Tibial artery (tissue), 4 donors: Measurements from ENCODE around the gene SORCS2.

ENCODE experiments used
- DNase-seq, 2 donors: peaks; one replicate each; pipeline ENCODE4 v3.0.0-alpha.2; 2019
- H3K27ac ChIP-seq, 2 donors: fragments of 200-600 bp; sonication (generic) in 1 of 2; 1 replicate in 1 of 2; 2 replicates in 1 of 2; pipeline ENCODE4 v1.5.1; 2018 to 2019; ENCODE audit warnings: mild to moderate bottlenecking in 1 of 2
- H3K27me3 ChIP-seq, 2 donors: fragments of 200-600 bp; sonication (generic) in 1 of 2; one replicate each; pipeline versions ENCODE4 v1.5.1 to v1.6.0; 2016 to 2019
- H3K36me3 ChIP-seq, 3 donors: fragments of 200-600 bp; sonication (generic) in 2 of 3; one replicate each; pipeline ENCODE4 v1.5.1; 2016 to 2019; ENCODE audit warnings: mild to moderate bottlenecking in 2 of 3
- H3K4me1 ChIP-seq, 4 donors: fragments of 200-600 bp; sonication (generic) in 2 of 4; 1 replicate in 3 of 4; 2 replicates in 1 of 4; pipeline ENCODE4 v1.5.1; 2016 to 2019
- H3K4me3 ChIP-seq, 2 donors: fragments of 200-600 bp; sonication (generic) in 1 of 2; 1 replicate in 1 of 2; 2 replicates in 1 of 2; pipeline ENCODE4 v1.5.1; 2018 to 2019; ENCODE audit warnings: mild to moderate bottlenecking in 2 of 2
- H3K9me3 ChIP-seq, 3 donors: fragments of 200-600 bp; sonication (generic) in 1 of 3; one replicate each; pipeline ENCODE4 v1.5.1; 2016 to 2019
- CTCF ChIP-seq, 2 experiments: fragments of 200-600 bp in 1 of 2; fragments of 450-650 bp in 1 of 2; IDR thresholded peaks; one replicate each; pipeline ENCODE4 v1.5.1; 2017 to 2019; ENCODE audit warnings: antibody characterized with exemption in 2 of 2, mild to moderate bottlenecking in 1 of 2, moderate library complexity in 1 of 2
- intact Hi-C: fragments of 100-400 bp; cut with DNase I; formaldehyde crosslinking; loops from one replicate; pipeline ENCODE4 v1.15.0; 2023; ENCODE audit warnings: low total_unique reads

Gene SORCS2

DNA sequence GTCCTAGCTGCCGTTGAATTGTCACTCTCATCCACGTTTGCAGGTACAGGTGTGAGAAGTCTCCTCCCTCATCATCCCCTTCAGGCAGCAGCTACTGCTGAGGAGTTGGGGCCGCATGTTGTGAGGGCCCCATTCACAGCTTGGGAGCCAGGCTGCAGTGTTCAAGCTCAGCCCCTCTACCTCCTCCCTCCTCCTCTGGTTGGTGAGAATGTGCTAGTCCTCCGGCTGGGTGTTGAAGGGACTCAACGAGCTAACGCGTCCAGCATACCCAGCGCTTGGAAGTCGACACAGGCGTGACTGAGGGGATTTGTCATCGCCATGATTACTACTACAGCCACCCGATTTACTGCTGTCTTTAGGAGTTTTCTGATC is 324.4 kb downstream of the SORCS2 start:
- no peaks in the 10 kb centered on the region for H3K9me3 ChIP-seq
- H3K27ac ChIP-seq, result no peak overlapping the region
- H3K36me3 ChIP-seq, result no peaks in the 10 kb centered on the region
- no peak for TF ChIP-seq CTCF (IDR thresholded peaks at IDR 0.05)
- no peak overlapping the region for H3K4me3 ChIP-seq
- no peak for DNase-seq
- peaks cover 0 to 27% of the 10 kb centered on the region in 2 donors for H3K27me3 ChIP-seq
- intact Hi-C loops, result no loop called here
- no peaks in the 10 kb centered on the region for H3K4me1 ChIP-seq

GRCh38 chr4:7518871-7519637 is 326.7 kb downstream of the SORCS2 start:
- Histone ChIP-seq H3K36me3 (no peaks in the 10 kb centered on the region), H3K27me3 (peaks cover 0 to 39% of the 10 kb centered on the region in 2 donors), H3K9me3 (no peaks in the 10 kb centered on the region), H3K27ac (no peak overlapping the region), H3K4me3 (no peak overlapping the region), H3K4me1 (no peaks in the 10 kb centered on the region)
- intact Hi-C loops, result no loop called here
- TF ChIP-seq CTCF (IDR thresholded peaks at IDR 0.05), result no peak
- DNase-seq, result no peak

DNA sequence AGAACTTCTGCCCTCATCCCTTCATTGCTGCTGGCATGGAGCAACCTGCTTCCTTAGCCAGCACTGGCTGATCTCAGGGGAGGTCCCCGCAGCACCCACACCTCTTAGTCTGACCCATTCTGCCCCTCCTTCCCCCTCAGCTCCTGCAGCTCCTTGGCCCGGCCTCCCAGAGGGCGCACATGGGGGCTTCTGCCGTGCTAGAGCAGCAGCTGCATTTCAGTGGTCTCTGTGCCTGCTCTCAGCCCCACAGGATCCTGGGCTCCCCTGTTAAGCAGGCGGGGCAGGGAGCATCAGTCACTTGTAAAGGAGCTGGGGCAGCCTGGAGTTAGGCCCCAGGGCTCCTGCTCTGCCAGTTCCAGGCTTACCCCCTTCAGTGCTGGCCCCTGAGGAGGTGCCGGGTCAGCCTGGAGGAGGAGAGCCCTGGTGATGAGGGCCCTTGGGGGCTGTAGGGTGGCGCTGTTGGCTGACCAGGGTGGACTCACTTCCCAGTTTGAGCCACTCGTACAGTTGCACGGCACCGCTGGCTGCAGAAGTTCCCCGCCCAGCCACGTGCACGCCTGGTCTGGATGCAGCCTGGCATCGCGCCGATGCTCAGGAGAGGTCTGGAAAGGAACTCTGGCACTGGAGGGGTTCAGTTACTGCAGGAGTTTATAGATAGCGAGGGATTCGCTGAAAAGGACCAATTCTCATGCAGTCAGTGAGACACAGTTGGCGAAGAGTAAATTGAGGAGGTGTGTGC is 327.5 kb downstream of the SORCS2 start:
- H3K27me3 ChIP-seq, result peaks cover 0 to 46% of the 10 kb centered on the region in 2 donors
- intact Hi-C loops, result no loop called here
- H3K36me3 ChIP-seq, result no peaks in the 10 kb centered on the region
- no peaks in the 10 kb centered on the region for H3K4me1 ChIP-seq
- TF ChIP-seq CTCF (IDR thresholded peaks at IDR 0.05), result no peak
- H3K27ac ChIP-seq, result no peak overlapping the region
- DNase-seq, result no peak
- H3K9me3 ChIP-seq, result no peaks in the 10 kb centered on the region
- no peak overlapping the region for H3K4me3 ChIP-seq

DNA sequence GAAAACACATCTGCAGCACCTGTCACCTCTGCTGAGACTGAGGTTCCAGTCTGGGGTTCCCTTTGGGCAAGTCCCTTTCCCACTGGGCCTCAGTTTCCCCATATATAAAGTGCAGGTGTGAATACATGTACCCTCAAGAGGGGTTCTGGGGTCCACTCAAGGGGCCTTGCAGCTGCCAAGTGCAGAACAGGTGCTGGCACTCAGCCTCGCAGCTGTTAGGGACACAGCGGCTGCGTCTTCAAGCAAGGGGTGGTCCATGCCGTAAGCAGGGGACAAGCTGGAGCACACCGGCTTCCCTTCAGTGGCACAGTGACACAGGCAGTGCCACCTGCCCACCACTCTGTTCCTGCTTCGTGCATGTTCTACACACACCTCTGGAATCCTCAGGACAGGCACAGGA is 329.3 kb downstream of the SORCS2 start:
- H3K36me3 ChIP-seq, result no peaks in the 10 kb centered on the region
- no peak overlapping the region for H3K4me3 ChIP-seq
- H3K9me3 ChIP-seq, result no peaks in the 10 kb centered on the region
- TF ChIP-seq CTCF (IDR thresholded peaks at IDR 0.05), result no peak
- intact Hi-C loops, result no loop called here
- H3K27me3 ChIP-seq, result peaks cover 0 to 54% of the 10 kb centered on the region in 2 donors
- no peak for DNase-seq
- H3K4me1 ChIP-seq, result no peaks in the 10 kb centered on the region
- H3K27ac ChIP-seq, result no peak overlapping the region

DNA sequence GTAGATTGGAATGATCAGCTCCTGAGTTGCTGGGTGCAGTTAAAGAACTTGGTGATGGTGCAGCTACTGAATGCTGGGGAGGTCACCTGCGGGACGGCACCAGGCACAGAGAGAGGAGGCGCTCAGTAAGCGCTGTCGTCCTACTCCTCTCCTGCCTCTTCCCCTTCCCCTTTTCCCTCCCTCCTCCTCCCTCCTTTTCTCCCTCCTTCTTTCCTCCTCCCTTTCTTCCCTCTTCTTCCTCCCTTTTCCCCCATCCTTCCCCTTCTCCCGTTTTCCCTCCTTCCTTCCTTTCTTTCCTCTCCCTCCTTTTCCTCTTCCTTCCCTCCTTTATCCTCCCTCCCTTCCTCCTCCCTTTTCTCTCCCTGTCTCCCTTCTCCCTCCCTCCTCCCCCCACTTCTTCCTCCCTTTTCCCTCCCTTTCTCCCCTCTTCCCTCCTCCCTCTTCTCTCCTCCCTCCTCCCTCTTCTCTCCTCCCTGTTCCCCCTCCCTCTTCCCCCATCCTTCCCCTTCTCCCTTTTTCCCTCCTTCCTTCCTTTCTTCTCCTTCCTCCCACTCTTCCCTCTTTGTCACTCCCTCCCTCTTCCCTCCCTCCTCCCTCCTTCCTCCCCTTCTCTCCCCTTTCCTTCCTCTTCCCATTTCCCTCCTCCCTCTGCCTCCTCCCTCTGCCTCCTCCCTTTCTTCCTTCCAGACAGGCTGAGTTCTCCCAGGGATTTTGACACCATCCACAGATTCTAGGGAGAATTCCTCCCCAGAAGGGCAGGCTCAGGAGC is 330.3 kb downstream of the SORCS2 start:
- Histone ChIP-seq H3K36me3 (no peaks in the 10 kb centered on the region), H3K27ac (no peak overlapping the region), H3K9me3 (no peaks in the 10 kb centered on the region), H3K4me1 (no peaks in the 10 kb centered on the region), H3K4me3 (no peak overlapping the region), H3K27me3 (peaks cover 0 to 54% of the 10 kb centered on the region in 2 donors)
- intact Hi-C loops, result no loop called here
- no peak for TF ChIP-seq CTCF (IDR thresholded peaks at IDR 0.05)
- DNase-seq, result no peak
